K562 (cell line): ENCODE results near the gene TMEM161B. TPM values are rescaled to one million over a fixed set of nuclear protein-coding genes. Genes with fewer than 3 reads are reported as not detected.
"Not testable (repeated sequence)": the region's sequence is repeated elsewhere in the genome, so short reads cannot be mapped to it uniquely, and the experiment has no call there.

Experiments
- ATAC-seq: fragments of 200-7000 bp; cut with Tn5 transposase; 3 replicates; pipeline ENCODE4 v1.9.1; 2020; ENCODE audit warnings: moderate library complexity
- BruUV-seq: library from RNA; stranded (reverse); fragments of 400-500 nt; replicated peaks from 2 replicates; lab custom pipeline; 2021; lab: Mats Ljungman, UMichigan
- CTCF ChIA-PET: fragments of 300-600 bp; formaldehyde crosslinking; extraction: SDS; loops from one replicate; lab custom pipeline; 2021; ENCODE audit warnings: low intra/inter-chr PET ratio; lab: Yijun Ruan, JAX
- POLR2A ChIA-PET: fragments of 300-600, 350-650 bp; sonication (Branson Sonifier 250); formaldehyde crosslinking; extraction: SDS; loops from one replicate; lab custom pipeline; 2021; ENCODE audit warnings: antibody characterized with exemption, inconsistent platforms; lab: Yijun Ruan, JAX
- DNase-seq, 4 experiments: peaks; one replicate each; pipeline versions ENCODE4 v3.0.0 to v3.0.0-alpha.2; 2011 to 2018; ENCODE audit warnings: low spot score in 3 of 4, mixed read lengths in 3 of 4; ENCODE audit errors: extremely low read depth in 1 of 4
- FAIRE-seq: peaks from 2 replicates; lab custom pipeline; 2011; peaks lifted over from hg19 to GRCh38; lab: Jason Lieb, UNC
- H2AFZ ChIP-seq: 2 replicates; pipeline ENCODE4 v1.6.0; 2011; ENCODE audit warnings: low read depth, low read length, control low read depth, inconsistent platforms
- H3K27ac ChIP-seq: fragments of 200-600 bp; 3 replicates; pipeline ENCODE4 v1.8.0; 2011; ENCODE audit warnings: low read depth, mild to moderate bottlenecking, control low read depth, inconsistent platforms, low read length, moderate library complexity, mixed read lengths; ENCODE audit errors: extremely low read depth
- H3K27me3 ChIP-seq, 2 experiments: fragments of 300-600 bp in 1 of 2; 2 replicates in 1 of 2; 3 replicates in 1 of 2; pipeline versions ENCODE4 v1.6.0 to v1.8.0; 2011; ENCODE audit warnings: inconsistent platforms in 2 of 2, low read length in 2 of 2, mild to moderate bottlenecking in 1 of 2, mixed read lengths in 1 of 2, moderate library complexity in 1 of 2; ENCODE audit not compliant: control insufficient read depth in 2 of 2, insufficient read depth in 2 of 2
- H3K36me3 ChIP-seq: fragments of 300-600 bp; 3 replicates; pipeline ENCODE4 v1.8.0; 2011; ENCODE audit warnings: mild to moderate bottlenecking, low read length, inconsistent platforms; ENCODE audit not compliant: control insufficient read depth, insufficient read depth
- H3K4me1 ChIP-seq, 2 experiments: fragments of 200-600 bp in 1 of 2; replicated peaks in 1 of 2; 2 replicates in 1 of 2; 3 replicates in 1 of 2; pipeline versions ENCODE4 v1.5.1 to v1.8.0; 2011; ENCODE audit warnings: inconsistent platforms in 2 of 2, low read length in 2 of 2, mild to moderate bottlenecking in 1 of 2, mixed read lengths in 1 of 2, moderate library complexity in 1 of 2; ENCODE audit not compliant: control insufficient read depth in 2 of 2, insufficient read depth in 2 of 2
- H3K4me2 ChIP-seq: 2 replicates; pipeline ENCODE4 v1.6.1; 2011; ENCODE audit warnings: low read length, control low read depth, inconsistent platforms, mixed read lengths; ENCODE audit not compliant: insufficient read depth
- H3K4me3 ChIP-seq: fragments of 200-600 bp; sonication (generic), shearing (Covaris generic); 2 replicates; pipeline ENCODE4 v1.5.1; 2016; ENCODE audit warnings: control low read depth, inconsistent platforms
- H3K79me2 ChIP-seq: fragments of 200-600 bp; 3 replicates; pipeline ENCODE4 v1.8.0; 2011; ENCODE audit warnings: low read length, inconsistent platforms; ENCODE audit not compliant: control insufficient read depth, insufficient read depth
- H3K9ac ChIP-seq, 2 experiments: 2 replicates each; pipeline versions ENCODE4 v1.6.0 to v1.6.1; 2011; ENCODE audit warnings: low read depth in 2 of 2, low read length in 2 of 2, control low read depth in 1 of 2, inconsistent platforms in 1 of 2, mild to moderate bottlenecking in 1 of 2, mixed read lengths in 1 of 2; ENCODE audit not compliant: insufficient read depth in 1 of 2
- H3K9me1 ChIP-seq: one replicate; pipeline ENCODE4 v1.6.0; 2011; ENCODE audit warnings: inconsistent platforms, mild to moderate bottlenecking, low read length, moderate library complexity; ENCODE audit not compliant: control insufficient read depth, insufficient read depth
- H3K9me3 ChIP-seq: replicated peaks from 2 replicates; pipeline ENCODE4 v1.5.1; 2011; ENCODE audit warnings: low read depth, low read length, inconsistent platforms; ENCODE audit not compliant: control insufficient read depth, insufficient read depth
- H4K20me1 ChIP-seq: replicated peaks from 2 replicates; pipeline ENCODE4 v1.6.1; 2011; ENCODE audit warnings: low read length, inconsistent platforms, mixed read lengths; ENCODE audit not compliant: control insufficient read depth, insufficient read depth
- EHMT2 ChIP-seq: fragments of 450-650 bp; IDR thresholded peaks from 2 replicates; pipeline ENCODE4 v1.6.1; 2018; ENCODE audit warnings: antibody characterized with exemption
- FOXA3 ChIP-seq, 2 experiments: fragments of 450-650 bp in 1 of 2; sonication (generic) in 1 of 2; formaldehyde crosslinking; IDR thresholded peaks in 1 of 2; conservative IDR thresholded peaks in 1 of 2; 2 replicates each; pipeline versions ENCODE4 v1.4.0 to v1.8.0; 2020 to 2022; ENCODE audit warnings: mild to moderate bottlenecking in 2 of 2, missing genetic modification reagents in 1 of 2
- NFRKB ChIP-seq: fragments of 450-650 bp; IDR thresholded peaks from 2 replicates; pipeline ENCODE4 v1.6.1; 2016; ENCODE audit warnings: low read depth
- RAD21 ChIP-seq, 2 experiments: fragments of 250-450 bp in 1 of 2; fragments of 450-650 bp in 1 of 2; sonication (Bioruptor Pico) in 1 of 2; formaldehyde crosslinking in 1 of 2; IDR thresholded peaks in 1 of 2; conservative IDR thresholded peaks in 1 of 2; 2 replicates each; pipeline versions ENCODE4 v1.4.0 to v1.8.0; 2020 to 2022; ENCODE audit warnings: mild to moderate bottlenecking in 2 of 2, moderate library complexity in 1 of 2
- YY1 ChIP-seq, 3 experiments: IDR thresholded peaks; 2 replicates each; pipeline ENCODE4 v1.6.1; 2011; ENCODE audit warnings: low read length in 2 of 3, mild to moderate bottlenecking in 2 of 3, moderate library complexity in 2 of 3, borderline replicate concordance in 1 of 3, control low read depth in 1 of 3, low read depth in 1 of 3; ENCODE audit not compliant: insufficient read depth in 3 of 3, insufficient replicate concordance in 2 of 3, control insufficient read depth in 1 of 3, insufficient read length in 1 of 3; ENCODE audit errors: extremely low read depth in 1 of 3
- ZBTB17 ChIP-seq: fragments of 450-650 bp; formaldehyde crosslinking; IDR thresholded peaks from 2 replicates; pipeline ENCODE4 v1.4.0; 2020; ENCODE audit warnings: mild to moderate bottlenecking
- ZNF655 ChIP-seq: fragments of 250-450 bp; sonication (Bioruptor Pico); IDR thresholded peaks from 2 replicates; pipeline ENCODE4 v1.5.0; 2021
- WGBS: fragments of 100-300 bp; shearing (Covaris generic); methylation state at CpG from one replicate; pipeline ENCODE4 v1.1.6; 2016; ENCODE audit warnings: low coverage, mixed read lengths; ENCODE audit not compliant: insufficient coverage; ENCODE audit errors: missing lambda C conversion rate; 5-methylcytosine and 5-hydroxymethylcytosine counted together
- in situ Hi-C: fragments of 300-500 bp; cut with MboI; formaldehyde crosslinking; loops from 4 replicates; pipeline ENCODE4 v1.15.0; 2018; ENCODE audit warnings: inconsistent platforms, mixed read lengths
- intact Hi-C: fragments of 100-400 bp; cut with micrococcal nuclease; formaldehyde crosslinking; loops from 2 replicates; pipeline ENCODE4 v1.14.2; 2022
- polyA plus RNA-seq, 8 experiments: library from polyadenylated mRNA; depleted of rRNA in 4 of 8; stranded (reverse) in 5 of 8; unstranded in 3 of 8; fragments of >200 nt; fragmentation: Nextera tagmentation in 2 of 8; fragmentation: Illumina TruSeq in 1 of 8; extraction: Ambion mirVana in 2 of 8; extraction: Trizol in 1 of 8; gene quantifications; 2 replicates each; pipeline versions ENCODE4 v1.2.1 to v1.2.3, GENCODE V29; 2011 to 2014; ENCODE audit warnings: inconsistent platforms in 1 of 8, missing spikeins in 1 of 8
- total RNA-seq, 7 experiments: library from RNA; depleted of rRNA in 6 of 7; stranded (reverse); fragments of >200 nt in 6 of 7; fragmentation: Illumina TruSeq in 2 of 7; extraction: Trizol in 2 of 7; gene quantifications; 2 replicates each; pipeline versions ENCODE4 v1.2.1 to v1.2.3, GENCODE V29; 2011 to 2021; ENCODE audit warnings: low replicate concordance in 1 of 7
- TF ChIP-seq, protein P1 (sequence below), 2 experiments: fragments of 450-650 bp in 1 of 2; sonication (generic) in 1 of 2; formaldehyde crosslinking in 1 of 2; IDR thresholded peaks in 1 of 2; conservative IDR thresholded peaks in 1 of 2; 2 replicates each; pipeline versions ENCODE4 v1.6.1 to v1.8.1; 2016 to 2023; ENCODE audit warnings: mild to moderate bottlenecking in 2 of 2, moderate library complexity in 2 of 2, inconsistent platforms in 1 of 2, missing genetic modification reagents in 1 of 2

Gene TMEM161B
- total and polyA plus RNA-seq, 9 of the 15 experiments (the other 6 are each of a cell fraction or from before 2014, with no cell fraction given) = 18.9 to 57.1 (median 40.6) TPM

GRCh38 chr5:88177486-88177885 lies 91.2 kb downstream of the TMEM161B start:
- 24% methylated on average over 13 of the region's 13 CpGs for WGBS
- H3K36me3 ChIP-seq, FAIRE-seq, DNase-seq, H3K9me1 ChIP-seq, H3K79me2 ChIP-seq, H3K9ac ChIP-seq, H2AFZ ChIP-seq, H4K20me1 ChIP-seq, POLR2A ChIA-PET, H3K27ac ChIP-seq, CTCF ChIA-PET, H3K9me3 ChIP-seq, H3K4me2 ChIP-seq, H3K4me1 ChIP-seq, intact Hi-C loops, ATAC-seq, H3K27me3 ChIP-seq, H3K4me3 ChIP-seq, BruUV-seq, in situ Hi-C loops: not testable (repeated sequence)

GRCh38 chr5:88172847-88173758 lies 95.5 kb downstream of the TMEM161B start:
- Histone ChIP-seq H3K9ac (peak overlapping the region; percentile 41 to 87; a peak in 3 of 4 replicates), H4K20me1 (no peaks in the 10 kb centered on the region), H3K4me3 (peak overlapping the region; percentile 11; the same call in 1 of the 2 replicates), H3K79me2 (no peaks in the 10 kb centered on the region), H3K9me3 (no peaks in the 10 kb centered on the region), H2AFZ (peak overlapping the region; percentile 97), H3K27ac (peak overlapping the region; percentile 62), H3K27me3 (no peaks in the 10 kb centered on the region), H3K4me1 (peaks cover 0 to 6% of the 10 kb centered on the region in 2 experiments; a peak in 3 of 5 replicates), H3K36me3 (no peaks in the 10 kb centered on the region), H3K9me1 (no peaks in the 10 kb centered on the region), H3K4me2 (peak overlapping the region; percentile 75)
- FAIRE-seq = no peak
- in situ Hi-C loops = no loop called here
- ChIA-PET POLR2A (interaction anchor here (0.6 to 0.7 kb wide), 2 partner anchors 16 to 25 kb away, joined by 3 read pairs; no protein-coding TSS in a partner anchor), CTCF (no interaction called here)
- peak in 1 of 4 experiments; percentile 55 for DNase-seq
- ATAC-seq = peak; percentile 92
- intact Hi-C loops = no loop called here
- WGBS = 14% methylated on average over 14 of the region's 14 CpGs
- no TSS peak for BruUV-seq
- TF ChIP-seq NFRKB (peak; percentile 49; the same call in 1 of the 2 replicates), RAD21 (CRISPR knock-in tag; conservative IDR thresholded peaks at IDR 0.05 in 1 of 2, IDR thresholded peaks at IDR 0.05 in 1 of 2) (no peak), EHMT2 (peak; percentile 50; the same call in 1 of the 2 replicates), ZBTB17 (CRISPR knock-in tag) (no peak), FOXA3 (CRISPR knock-in tag; conservative IDR thresholded peaks at IDR 0.05 in 1 of 2, IDR thresholded peaks at IDR 0.05 in 1 of 2) (peak; percentile 56 to 84; a peak in 3 of 4 replicates), ZNF655 (CRISPR knock-in tag) (no peak), YY1 (IDR thresholded peaks at IDR 0.05; ENCODE audit: borderline replicate concordance in 1 of 3, control insufficient read depth in 1 of 3, extremely low read depth in 1 of 3, insufficient read depth in 3 of 3, insufficient read length in 1 of 3, insufficient replicate concordance in 2 of 3, low read depth in 1 of 3, low read length in 2 of 3) (peak in 1 of 3 experiments; percentile 75)
- TF ChIP-seq, protein P1, sequence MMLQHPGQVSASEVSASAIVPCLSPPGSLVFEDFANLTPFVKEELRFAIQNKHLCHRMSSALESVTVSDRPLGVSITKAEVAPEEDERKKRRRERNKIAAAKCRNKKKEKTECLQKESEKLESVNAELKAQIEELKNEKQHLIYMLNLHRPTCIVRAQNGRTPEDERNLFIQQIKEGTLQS (IDR thresholded peaks at IDR 0.05) = no peak
- TF ChIP-seq, protein P1 (CRISPR knock-in tag; conservative IDR thresholded peaks at IDR 0.05) = no peak
